Kidney epithelial cell (primary cell): ENCODE measurements around the gene TYW5. TPM values are rescaled to one million over a fixed set of nuclear protein-coding genes. Genes with fewer than 3 reads are reported as not detected.

ENCODE experiments used
- DNase-seq: peaks from one replicate; pipeline ENCODE4 v3.0.0-alpha.2; 2010; ENCODE audit warnings: low read depth
- H3K27me3 ChIP-seq: 2 replicates; pipeline ENCODE4 v1.6.0; 2011; ENCODE audit warnings: low read length; ENCODE audit not compliant: control insufficient read depth, insufficient read depth
- H3K36me3 ChIP-seq: 2 replicates; pipeline ENCODE4 v1.5.1; 2011; ENCODE audit warnings: low read length; ENCODE audit not compliant: control insufficient read depth, insufficient read depth
- H3K4me3 ChIP-seq: 2 replicates; pipeline ENCODE4 v1.5.1; 2011; ENCODE audit warnings: low read depth, mild to moderate bottlenecking, control low read depth, low read length
- CTCF ChIP-seq: IDR thresholded peaks from 2 replicates; pipeline ENCODE4 v1.5.1; 2011; ENCODE audit warnings: mild to moderate bottlenecking, moderate library complexity, low read length, control low read depth, inconsistent platforms; ENCODE audit not compliant: insufficient read depth, poor library complexity, severe bottlenecking
- total RNA-seq: library from RNA; depleted of rRNA; stranded (reverse); fragments of >200 nt; gene quantifications from 2 replicates; pipeline ENCODE4 v1.2.3, GENCODE V29; 2015

The TYW5 gene
- total RNA-seq, 1 donor from 2014 or later, result 9.0 TPM

- Histone ChIP-seq H3K4me3 (no peak overlapping the region), H3K27me3 (no peaks in the 10 kb centered on the region), H3K36me3 (no peaks in the 10 kb centered on the region)
- no peak for DNase-seq
- no peak for TF ChIP-seq CTCF
Measured at GRCh38 chr2:199988151-199988550, 32.9 kb upstream of the TYW5 start.

- Histone ChIP-seq H3K36me3 (no peaks in the 10 kb centered on the region), H3K27me3 (no peaks in the 10 kb centered on the region), H3K4me3 (no peak overlapping the region)
- no peak for TF ChIP-seq CTCF
- no peak for DNase-seq
Measured at GRCh38 chr2:199987586-199987985, 32.3 kb upstream of the TYW5 start.

- no peak for DNase-seq
- Histone ChIP-seq H3K36me3 (no peaks in the 10 kb centered on the region), H3K27me3 (no peaks in the 10 kb centered on the region), H3K4me3 (no peak overlapping the region)
- peak; percentile 78 for TF ChIP-seq CTCF
Measured at GRCh38 chr2:199985625-199986207, 30.4 kb upstream of the TYW5 start.

GRCh38 chr2:199984755-199985154 lies 29.5 kb upstream of the TYW5 start:
- no peaks in the 10 kb centered on the region for H3K27me3 ChIP-seq
- no peaks in the 10 kb centered on the region for H3K36me3 ChIP-seq
- DNase-seq, result no peak
- no peak overlapping the region for H3K4me3 ChIP-seq
- no peak for TF ChIP-seq CTCF

GRCh38 chr2:199984159-199984558 lies 28.9 kb upstream of the TYW5 start:
- Histone ChIP-seq H3K4me3 (no peak overlapping the region), H3K36me3 (no peaks in the 10 kb centered on the region), H3K27me3 (no peaks in the 10 kb centered on the region)
- DNase-seq, result no peak
- TF ChIP-seq CTCF, result no peak

GRCh38 chr2:199983534-199983933 lies 28.2 kb upstream of the TYW5 start:
- no peak for TF ChIP-seq CTCF
- no peak overlapping the region for H3K4me3 ChIP-seq
- DNase-seq, result no peak
- H3K36me3 ChIP-seq, result no peaks in the 10 kb centered on the region
- no peaks in the 10 kb centered on the region for H3K27me3 ChIP-seq
